GM18907 (cell line): ENCODE results near the gene ATF7.
"Not testable (repeated sequence)": the region's sequence is repeated elsewhere in the genome, so short reads cannot be mapped to it uniquely, and the experiment has no call there.

Experiments
- ATAC-seq: cut with Tn5 transposase; IDR thresholded peaks from one replicate; pipeline ENCODE4 v1.9.1; 2021; ENCODE audit warnings: mild to moderate bottlenecking, moderate library complexity; ENCODE audit not compliant: unreplicated experiment

ATF7 gene

DNA sequence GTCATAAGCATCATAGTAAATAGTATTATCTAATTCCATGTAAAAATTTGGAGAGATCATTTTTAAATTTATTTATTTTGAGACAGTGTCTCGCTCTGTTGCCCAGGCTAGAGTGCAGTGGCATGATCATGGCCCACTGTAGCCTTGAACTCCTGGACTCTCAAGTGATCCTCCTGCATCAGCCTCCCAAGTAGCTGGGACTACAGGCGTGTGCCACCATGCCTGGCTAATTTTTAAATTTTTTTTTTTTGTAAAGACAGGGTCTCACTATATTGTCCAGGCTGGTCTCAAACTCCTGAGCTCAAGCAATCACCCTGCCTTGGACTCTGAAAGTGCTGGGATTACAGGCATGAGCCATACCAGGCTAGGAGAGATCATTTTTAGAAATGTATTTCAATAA, 27.2 kb downstream of the ATF7 start:
- ATAC-seq, result not testable (repeated sequence)

DNA sequence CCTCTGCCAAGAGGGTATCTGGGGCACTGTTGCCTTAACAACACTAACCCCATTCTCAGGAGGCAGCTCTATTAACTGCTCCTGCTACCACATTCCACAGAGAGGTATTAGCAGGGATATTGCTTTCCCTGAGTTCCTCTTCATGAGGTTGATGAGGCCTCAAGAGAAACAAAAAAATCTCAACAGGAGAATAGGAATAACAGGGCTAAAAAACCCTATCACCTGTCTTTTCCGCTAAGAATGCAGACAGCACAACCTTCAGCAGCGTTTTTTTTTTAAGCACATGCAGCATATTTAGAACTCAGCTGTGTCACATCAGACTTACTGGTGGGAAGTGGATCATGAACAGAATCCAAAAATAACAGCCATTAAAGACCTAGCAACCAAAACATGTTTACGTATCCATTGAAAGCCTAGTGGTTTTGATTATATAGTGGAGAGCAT, 29.2 kb downstream of the ATF7 start:
- no peak for ATAC-seq

DNA sequence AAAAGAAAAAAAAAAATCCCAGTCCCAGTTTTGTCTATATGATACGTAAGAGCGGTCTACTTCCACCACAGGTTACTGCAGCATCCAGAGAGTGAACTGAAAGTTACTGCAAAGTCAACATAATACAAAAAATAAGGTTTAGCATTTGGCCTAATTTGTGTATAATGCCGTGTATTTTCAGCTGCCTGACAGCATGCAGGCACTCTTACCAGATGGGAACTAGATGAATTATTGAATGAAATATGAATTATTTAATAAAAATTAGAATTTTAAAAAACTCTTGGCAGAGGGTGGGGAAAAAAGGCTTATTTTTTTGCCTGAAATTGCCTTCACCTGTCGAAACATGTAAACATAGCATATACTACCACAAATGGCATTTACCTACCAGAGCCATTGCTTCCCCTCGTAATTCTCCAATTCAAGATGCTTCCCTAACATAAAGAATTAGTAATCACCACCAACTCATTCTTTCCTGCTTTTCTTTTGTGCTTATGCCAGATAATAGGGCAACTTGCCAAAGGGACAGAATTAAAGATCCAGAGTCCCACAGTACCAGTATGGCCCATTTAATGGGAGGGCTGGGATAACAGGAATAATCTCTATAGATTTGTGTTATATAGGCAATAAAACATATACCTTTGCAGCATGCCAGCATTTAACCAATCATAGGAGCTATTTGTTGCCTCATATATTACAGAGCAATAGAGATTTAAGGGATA, 31.1 kb downstream of the ATF7 start:
- ATAC-seq, result no peak

DNA sequence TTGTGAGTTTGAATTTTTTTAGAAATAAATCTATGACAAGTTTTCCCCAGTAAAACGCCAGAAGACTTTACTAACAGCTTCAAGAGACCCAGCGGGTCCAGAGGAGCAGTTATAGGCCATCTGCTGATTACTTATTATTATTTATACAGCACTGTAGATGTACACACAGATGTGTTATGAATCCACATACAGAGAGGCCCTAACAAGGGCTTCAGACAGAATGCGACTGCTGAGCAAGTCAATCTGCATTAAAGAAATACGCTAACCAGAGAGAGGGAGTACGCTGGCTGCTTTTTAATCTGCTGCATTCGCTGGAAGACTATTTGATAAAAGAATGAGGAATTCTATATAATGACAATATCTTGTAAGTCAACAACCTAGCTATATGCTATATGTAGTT, 32.5 kb downstream of the ATF7 start:
- ATAC-seq, result no peak

DNA sequence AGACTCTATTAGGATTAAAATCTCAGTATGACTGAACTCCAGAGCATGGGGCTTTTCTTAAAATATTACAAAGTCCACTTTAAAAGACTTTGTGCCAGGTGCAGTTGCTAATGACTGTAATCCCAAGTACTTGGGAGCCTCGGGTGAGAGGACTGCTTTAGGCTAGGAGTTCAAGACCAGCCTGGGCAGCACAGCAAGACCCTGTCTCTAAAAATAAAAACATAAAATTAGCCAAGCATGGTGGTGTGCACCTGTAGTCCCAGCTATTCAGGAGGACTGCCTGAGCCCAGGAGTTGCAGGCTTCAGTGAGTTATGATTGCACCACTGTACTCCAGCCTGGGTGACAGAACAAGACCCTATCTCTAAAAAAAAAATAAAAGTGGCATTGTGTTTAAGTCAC, 33.2 kb downstream of the ATF7 start:
- ATAC-seq, result no peak

DNA sequence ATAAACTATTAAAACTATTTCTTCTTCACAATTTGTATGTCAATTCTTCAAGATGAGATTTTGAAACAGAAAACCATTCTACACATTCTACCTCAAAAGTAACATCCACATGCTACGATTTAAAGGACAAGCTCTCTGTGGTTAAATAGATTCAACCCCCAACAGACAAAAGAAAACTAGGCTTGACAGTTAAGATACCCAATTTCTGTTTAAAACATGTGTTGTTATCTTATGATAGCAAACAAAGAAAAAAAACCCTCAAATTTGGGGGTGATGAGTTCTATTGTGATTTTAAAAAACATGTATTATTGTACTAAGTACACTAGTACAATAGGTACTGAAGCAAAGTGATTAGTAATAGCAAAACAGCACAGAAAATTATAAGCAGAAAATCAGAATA, 33.8 kb downstream of the ATF7 start:
- no peak for ATAC-seq

DNA sequence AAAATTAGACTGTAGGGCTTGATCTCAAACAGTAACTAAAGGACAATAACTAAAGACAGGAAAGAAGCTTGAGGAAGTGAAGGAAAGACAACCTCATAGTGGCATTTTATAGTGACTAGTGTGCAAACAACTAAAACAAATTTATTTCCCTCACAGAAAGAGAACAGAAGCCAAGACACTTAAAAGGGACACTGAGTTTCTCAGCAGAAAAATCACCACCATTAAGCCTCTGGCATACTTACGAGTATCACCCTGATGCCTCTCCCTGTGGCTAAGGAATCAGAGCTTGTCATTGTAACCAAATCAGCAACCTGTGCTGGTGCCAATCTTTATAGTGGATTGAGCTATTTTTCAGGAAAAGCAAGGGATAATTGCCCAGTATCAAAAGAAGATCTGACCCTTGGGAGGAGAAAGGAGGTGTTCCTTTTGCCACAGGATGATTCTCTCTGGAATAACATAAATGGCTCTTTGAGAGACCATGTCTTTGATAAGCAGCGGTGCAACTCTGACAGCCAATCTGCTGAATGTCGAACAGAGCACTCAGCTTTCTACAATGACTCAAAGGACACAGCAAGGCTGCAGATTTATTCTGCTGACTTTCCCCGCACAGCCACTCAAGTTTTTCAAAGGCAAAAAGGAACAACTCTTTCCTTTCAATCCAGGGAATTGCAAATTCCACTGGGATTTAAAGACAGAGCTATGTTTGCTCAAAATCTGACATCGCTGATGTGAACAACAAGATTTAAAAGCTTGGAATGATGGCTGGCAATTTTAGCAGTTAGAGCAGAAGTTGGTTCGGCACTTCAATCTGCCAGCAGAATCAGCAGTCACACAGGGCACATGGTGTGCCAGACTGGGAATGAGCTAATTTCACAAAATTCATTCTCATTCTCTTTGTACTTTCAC, 34.6 kb downstream of the ATF7 start:
- ATAC-seq, result no peak

DNA sequence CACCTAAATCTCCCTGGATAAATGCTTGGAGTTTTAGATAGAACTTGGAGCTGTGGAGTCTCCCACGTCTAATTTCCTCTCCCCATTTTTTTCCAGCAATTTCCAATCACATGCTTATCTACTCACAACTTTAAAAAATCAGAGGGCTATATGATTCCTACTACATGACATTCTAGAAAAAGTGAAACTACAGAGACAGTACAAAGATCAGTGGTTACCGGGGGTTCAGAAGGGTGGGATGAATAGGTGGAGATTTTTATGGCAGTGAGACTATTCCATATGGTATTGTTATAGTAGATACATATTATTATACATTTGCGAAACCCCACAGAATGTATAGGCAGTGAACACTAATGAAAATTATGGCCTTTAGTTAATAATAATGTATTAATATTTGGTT, 35.5 kb downstream of the ATF7 start:
- no peak for ATAC-seq

DNA sequence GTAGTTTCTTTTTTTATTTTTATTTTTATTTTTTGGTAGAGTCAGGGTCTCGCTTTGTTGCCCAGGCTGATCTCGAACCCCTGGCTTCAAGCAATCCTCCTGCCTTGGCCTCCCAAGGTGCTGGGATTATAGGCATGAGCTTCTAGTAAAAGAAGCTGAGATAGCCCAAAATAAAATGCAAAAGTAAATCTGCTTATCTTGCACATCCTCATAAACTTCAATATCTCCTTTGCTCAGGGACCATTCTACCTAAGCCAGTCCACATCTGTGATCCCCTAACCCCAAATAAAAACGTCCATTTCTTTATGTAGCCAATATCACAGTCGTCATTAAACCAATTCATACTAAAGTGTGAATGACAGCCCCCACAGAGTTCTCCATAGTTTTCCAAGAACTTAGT, 36.3 kb downstream of the ATF7 start:
- no peak for ATAC-seq

DNA sequence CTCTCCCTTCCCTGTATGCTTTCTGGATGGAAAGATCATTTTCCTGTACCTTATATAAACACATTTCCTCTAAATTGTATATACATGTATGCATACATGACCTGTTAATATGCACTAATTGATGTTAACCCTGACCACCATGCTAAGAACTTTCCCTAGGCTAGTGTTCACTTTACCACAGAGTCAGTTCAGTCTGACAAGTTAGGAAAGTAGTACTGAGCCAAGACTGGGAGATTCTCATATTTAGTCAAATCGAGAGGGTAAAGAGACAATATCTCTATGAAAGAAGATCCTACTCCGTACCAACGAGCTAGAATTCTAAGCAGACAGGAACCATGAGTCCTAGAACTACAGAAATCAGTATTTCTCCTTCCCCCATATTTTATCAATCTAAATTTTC, 36.8 kb downstream of the ATF7 start:
- no peak for ATAC-seq

DNA sequence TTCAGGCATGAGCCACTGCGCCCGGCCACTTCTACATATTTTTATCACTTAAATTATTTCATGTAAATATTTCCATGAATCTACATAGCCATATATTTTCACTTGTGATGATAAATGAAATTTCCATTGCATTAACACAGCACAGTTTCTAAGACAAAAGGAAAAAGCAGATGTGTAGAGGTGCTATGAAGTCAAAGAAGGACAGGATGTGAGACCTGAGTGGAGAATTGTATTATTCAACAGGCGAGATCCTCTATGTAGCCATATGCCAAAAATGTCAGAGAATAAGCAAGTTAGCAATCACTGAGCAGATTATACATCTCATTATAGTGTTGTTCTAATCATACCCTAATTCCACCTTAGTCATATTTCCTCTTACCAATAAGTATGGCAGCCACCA, 38.1 kb downstream of the ATF7 start:
- ATAC-seq, result no peak

DNA sequence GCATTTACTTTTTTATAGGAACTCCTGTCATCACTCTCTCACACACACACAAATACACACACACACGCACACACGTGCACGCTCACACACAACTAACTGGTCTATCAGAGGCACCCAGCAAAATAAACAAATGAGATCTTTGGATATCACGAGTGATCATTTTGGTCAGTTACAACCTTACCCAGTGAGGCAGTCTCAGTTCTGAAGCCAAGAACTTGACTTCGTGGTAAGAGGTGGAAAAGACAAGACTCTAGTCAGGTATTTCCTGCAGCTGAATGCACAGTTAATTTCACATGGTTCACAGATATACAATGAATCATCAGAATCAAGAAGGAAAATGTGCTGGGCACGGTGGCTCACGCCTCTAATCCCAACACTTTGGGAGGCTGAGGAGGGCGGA, 39.4 kb downstream of the ATF7 start:
- ATAC-seq, result no peak

DNA sequence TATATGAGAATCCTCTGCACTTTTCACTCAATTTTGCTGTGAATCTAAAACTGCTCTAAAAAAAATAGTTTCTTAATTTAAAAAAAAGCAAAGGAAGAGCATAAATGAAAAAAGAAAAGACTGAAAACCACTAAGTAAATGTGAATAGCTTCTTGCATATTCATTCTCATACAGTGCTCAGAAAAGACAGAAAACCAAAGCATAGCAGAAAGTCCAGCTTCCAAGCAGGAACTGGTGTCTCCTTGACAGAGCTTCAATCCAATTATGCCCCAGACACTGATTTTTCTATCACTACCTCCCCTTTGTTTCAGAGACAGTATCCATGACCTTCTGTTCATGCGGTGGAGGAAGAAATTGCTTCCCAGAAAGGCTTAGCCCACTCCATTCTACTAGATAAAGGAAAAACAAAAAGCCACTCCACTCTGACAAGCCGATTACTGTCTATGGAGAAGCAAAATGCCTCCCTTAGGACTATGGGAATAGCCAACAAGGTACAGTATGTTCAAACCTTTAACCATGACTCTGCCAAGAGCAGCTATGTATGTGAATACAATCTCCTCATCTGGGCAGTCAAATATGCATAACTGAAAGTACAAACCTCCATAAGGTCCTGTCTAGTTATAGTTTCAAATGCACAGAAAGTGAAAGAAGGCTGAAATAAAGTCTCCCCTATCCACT, 40.6 kb downstream of the ATF7 start:
- ATAC-seq, result peak; percentile 67

DNA sequence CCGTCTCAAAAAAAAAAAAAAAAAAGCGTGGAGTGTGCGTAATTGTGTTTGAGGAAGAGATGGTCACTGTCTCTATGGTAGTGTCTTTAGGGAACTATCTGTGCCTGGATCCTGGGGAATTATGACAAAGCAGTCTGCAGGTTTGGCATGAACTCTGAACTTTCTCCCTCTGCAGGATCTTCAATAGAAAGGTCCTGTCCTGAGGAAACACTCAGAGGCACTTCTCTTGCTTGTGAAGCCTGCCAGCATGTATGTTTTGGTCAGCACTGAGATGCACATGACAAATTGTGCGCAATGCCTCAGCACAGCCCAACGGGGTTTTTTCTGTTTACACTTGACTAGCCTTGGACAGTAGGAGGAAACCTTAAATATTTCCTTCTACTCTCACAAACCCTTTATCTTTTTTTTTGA, 46.6 kb downstream of the ATF7 start:
- ATAC-seq, result peak; percentile 59

DNA sequence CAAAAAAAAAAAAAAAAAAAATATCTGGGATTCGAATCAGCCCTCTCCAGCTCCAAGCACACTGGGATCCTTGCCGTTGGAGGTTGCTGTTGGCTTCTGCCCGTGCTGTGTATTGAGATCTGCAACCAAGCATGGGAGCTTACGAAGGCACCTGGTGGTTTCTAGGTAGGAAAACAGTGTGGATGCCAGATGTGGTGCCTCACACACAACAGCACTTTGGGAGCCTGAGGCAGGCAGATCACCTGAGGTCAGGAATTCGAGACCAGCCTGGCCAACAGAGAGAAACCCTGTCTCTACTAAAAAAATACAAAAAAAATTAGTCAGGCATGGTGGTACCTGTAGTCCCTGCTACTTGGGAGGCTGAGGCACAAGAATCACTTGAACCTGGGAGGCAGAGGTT, 47.4 kb downstream of the ATF7 start:
- no peak for ATAC-seq

DNA sequence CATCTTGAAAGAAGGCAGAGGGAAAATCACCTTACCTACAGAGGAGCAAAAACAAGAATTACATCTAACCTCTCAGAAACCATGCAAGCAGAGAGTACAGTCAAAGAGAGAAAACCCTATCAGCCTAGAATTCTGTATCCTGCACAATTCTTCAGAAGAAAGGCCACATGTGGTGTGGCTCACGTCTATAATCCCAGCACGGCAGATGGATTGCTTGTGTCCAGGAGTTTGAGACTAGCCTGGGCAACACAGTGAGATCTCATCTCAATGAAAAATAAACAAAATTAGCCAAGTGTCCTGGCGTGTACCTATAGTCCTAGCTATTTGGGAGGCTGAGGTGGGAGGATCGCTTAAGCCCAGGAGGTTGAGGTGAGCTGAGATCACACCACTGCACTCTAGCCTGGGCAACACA, 48.2 kb downstream of the ATF7 start:
- ATAC-seq, result no peak

DNA sequence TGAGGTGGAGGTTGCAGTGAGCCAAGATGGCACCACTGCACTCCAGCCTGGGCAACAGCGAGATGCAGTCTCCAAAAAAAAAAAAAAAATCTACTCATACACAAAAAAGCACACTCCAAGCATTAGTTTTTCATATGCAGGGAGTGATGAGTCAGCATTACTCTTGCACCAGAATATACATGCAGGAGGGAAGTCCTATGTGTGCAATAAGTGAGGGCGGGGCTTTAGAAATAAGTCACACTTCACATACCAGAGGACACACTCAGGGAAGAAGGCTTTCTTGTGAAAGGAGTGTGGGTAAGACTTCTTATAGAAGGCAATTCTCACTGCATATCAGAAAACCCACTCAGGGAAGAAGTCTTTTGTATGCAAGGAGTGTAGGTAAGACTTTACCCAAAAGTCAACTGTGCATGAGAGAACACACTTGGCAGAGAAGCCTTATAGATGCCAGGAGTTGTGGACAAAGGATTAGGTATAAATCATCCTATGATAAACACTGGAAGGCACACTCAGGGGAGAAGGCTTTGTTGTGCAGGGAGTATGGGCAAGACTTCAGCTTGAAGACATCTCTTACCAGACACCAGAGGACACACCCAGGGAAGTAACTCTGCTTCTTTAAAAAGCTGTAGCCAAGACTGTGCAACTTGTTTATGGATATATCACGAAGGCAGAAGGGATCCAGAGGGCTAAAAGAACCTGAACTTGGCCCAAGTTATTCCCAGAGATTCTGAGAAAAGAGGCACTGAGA, 50.5 kb downstream of the ATF7 start:
- no peak for ATAC-seq

DNA sequence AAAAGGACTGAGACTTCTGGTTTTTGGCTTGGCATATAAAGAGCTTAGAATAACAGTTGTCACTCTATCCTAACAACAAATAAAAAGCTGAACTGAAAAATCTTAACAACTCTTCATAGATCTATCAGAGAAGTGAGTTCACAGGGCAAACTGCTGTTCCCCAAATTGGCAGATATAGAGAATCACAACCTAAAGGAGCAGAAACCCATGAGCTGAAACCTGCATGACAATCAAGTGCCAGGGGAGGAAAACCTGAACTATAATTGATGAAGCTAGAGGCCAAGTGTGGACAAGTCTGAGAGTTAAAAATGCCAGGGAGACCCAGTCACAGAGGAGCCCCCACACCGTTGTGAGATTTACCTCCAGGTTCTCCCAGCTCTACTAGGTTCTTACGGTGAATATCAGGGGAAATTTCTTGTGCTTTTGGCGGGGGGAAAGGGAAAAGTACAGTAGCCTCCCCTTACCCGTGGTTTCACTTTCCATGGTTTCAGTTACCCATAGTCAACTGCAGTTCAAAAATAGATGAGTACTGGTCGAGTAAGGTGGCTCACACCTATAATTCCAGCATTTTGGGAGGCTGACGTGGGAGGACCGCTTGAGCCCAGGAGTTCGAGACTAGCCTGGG, 53.9 kb downstream of the ATF7 start:
- ATAC-seq, result no peak

DNA sequence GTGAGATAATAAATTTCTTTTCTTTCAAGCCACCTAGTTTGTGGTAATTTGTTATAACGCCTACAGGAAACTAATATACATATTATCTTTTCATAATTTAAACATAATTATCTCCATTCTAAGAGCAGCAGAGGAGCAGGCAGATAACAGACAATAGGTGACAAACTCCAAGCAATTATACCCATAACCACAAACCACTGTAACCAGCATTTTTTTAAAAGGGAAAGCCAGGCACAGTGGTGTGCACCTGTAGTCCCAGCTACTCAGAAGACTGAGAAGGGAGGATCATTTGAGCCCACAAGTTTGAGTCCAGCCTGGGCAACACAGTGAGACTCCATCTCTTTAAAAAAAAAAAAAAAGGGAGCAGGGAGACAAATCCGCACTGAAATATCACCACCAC, 54.9 kb downstream of the ATF7 start:
- ATAC-seq, result no peak

DNA sequence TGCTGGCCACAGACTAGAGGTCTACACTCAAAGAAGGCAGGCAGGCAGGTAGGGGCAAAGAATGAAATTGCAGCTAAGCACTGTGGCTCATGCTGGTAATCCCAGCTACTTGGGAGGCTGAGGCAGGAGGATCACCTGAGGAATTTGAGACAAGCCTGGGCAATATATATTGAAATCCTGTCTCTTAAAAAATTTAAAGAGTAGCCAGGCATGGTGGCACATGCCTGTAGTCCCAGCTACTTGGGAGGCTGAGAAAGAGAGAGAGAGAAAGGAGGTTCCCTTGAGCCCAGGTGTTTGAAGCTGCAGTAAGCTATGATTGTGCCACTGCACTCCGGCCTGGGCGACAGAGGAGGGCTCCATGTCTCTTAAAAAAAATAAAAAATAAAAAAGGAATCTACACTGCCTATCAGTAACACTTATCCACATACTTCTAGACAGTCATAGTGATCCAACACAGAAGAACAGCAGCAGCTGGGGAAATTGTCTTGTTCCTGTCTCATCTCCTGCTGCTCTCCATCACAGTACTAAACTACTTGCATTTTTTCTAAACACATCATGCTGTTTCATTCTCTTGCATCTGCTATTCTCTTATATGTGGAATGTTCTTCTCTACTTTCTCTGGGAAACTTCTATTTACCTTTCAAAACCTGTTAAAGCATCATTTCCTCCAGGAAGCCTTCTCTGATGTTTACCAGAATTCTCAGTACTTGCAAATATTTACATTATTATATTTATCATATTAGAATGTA, 57.2 kb downstream of the ATF7 start:
- ATAC-seq, result no peak
